GM23338 (cell line): ENCODE results near the gene FAXDC2. TPM values are rescaled to one million over a fixed set of nuclear protein-coding genes. Genes with fewer than 3 reads are reported as not detected.
A peak's percentile ranks its signal among the peaks of the same experiment; 100 is the strongest.

Experiments
- ATAC-seq: fragments of 200-7000 bp; cut with Tn5 transposase; 3 replicates; pipeline ENCODE4 v1.9.1; 2020
- DNase-seq: peaks from one replicate; pipeline ENCODE4 v3.0.0-alpha.2; 2015; ENCODE audit warnings: low spot score
- H2AFZ ChIP-seq: fragments of 200-600 bp; sonication (generic); 2 replicates; pipeline ENCODE4 v1.8.0; 2016; ENCODE audit warnings: antibody characterized with exemption, mild to moderate bottlenecking, moderate library complexity
- H3F3A ChIP-seq: fragments of 200-600 bp; sonication (generic); replicated peaks from 2 replicates; pipeline ENCODE4 v1.8.0; 2017; ENCODE audit warnings: antibody characterized with exemption, mixed run types, low read depth
- H3K27ac ChIP-seq: fragments of 200-600 bp; sonication (generic); 2 replicates; pipeline ENCODE4 v1.6.1; 2016; ENCODE audit warnings: low read depth
- H3K27me3 ChIP-seq: fragments of 200-600 bp; sonication (generic); 2 replicates; pipeline ENCODE4 v1.8.0; 2016; ENCODE audit warnings: mild to moderate bottlenecking, mixed run types, moderate library complexity; ENCODE audit not compliant: insufficient read depth
- H3K36me3 ChIP-seq: fragments of 200-600 bp; sonication (generic); 2 replicates; pipeline ENCODE4 v1.8.0; 2016; ENCODE audit warnings: mild to moderate bottlenecking; ENCODE audit not compliant: insufficient read depth
- H3K4me1 ChIP-seq: fragments of 200-600 bp; sonication (generic); 2 replicates; pipeline ENCODE4 v1.8.0; 2016; ENCODE audit warnings: mild to moderate bottlenecking, moderate library complexity; ENCODE audit not compliant: insufficient read depth
- H3K4me2 ChIP-seq: fragments of 200-600 bp; sonication (generic); 2 replicates; pipeline ENCODE4 v1.7.1; 2017; ENCODE audit warnings: mixed run types
- H3K4me3 ChIP-seq: fragments of 200-600 bp; sonication (generic); 2 replicates; pipeline ENCODE4 v1.6.1; 2016; ENCODE audit warnings: mixed run types
- H3K79me2 ChIP-seq: fragments of 200-600 bp; sonication (generic); replicated peaks from 2 replicates; pipeline ENCODE4 v1.8.0; 2017; ENCODE audit warnings: mild to moderate bottlenecking; ENCODE audit not compliant: insufficient read depth
- H3K9me2 ChIP-seq: fragments of 200-600 bp; sonication (generic); 2 replicates; pipeline ENCODE4 v1.8.0; 2017; ENCODE audit not compliant: insufficient read depth
- H4K20me1 ChIP-seq: fragments of 200-600 bp; sonication (generic); replicated peaks from 2 replicates; pipeline ENCODE4 v1.8.0; 2017; ENCODE audit warnings: mild to moderate bottlenecking; ENCODE audit not compliant: insufficient read depth
- H3K27ac Mint-ChIP-seq: 2 replicates; pipeline ENCODE4 v1.8.0; 2020; ENCODE audit warnings: inconsistent platforms, mild to moderate bottlenecking, moderate library complexity, mixed read lengths
- H3K27me3 Mint-ChIP-seq: 3 replicates; pipeline ENCODE4 v1.8.0; 2022; ENCODE audit warnings: low read depth, mild to moderate bottlenecking, moderate library complexity, mixed read lengths, inconsistent platforms; ENCODE audit not compliant: insufficient read depth, poor library complexity
- H3K36me3 Mint-ChIP-seq: 3 replicates; pipeline ENCODE4 v1.8.0; 2021; ENCODE audit warnings: low read depth, mild to moderate bottlenecking, inconsistent platforms, moderate library complexity, mixed read lengths
- H3K4me1 Mint-ChIP-seq: 3 replicates; pipeline ENCODE4 v1.8.0; 2020; ENCODE audit warnings: mild to moderate bottlenecking, inconsistent platforms, mixed read lengths
- H3K4me3 Mint-ChIP-seq: 3 replicates; pipeline ENCODE4 v1.8.0; 2021; ENCODE audit warnings: moderate library complexity, mild to moderate bottlenecking, inconsistent platforms, mixed read lengths
- H3K9me3 Mint-ChIP-seq: 3 replicates; pipeline ENCODE4 v1.8.0; 2020; ENCODE audit warnings: moderate library complexity, mild to moderate bottlenecking, inconsistent platforms, mixed read lengths
- CREB1 ChIP-seq: fragments of 250-450 bp; sonication (Bioruptor Pico); IDR thresholded peaks from 2 replicates; pipeline ENCODE4 v1.5.0; 2020; ENCODE audit warnings: low read depth, mild to moderate bottlenecking, moderate library complexity
- EZH2 ChIP-seq: fragments of 200-600 bp; sonication (generic); IDR thresholded peaks from one replicate; pipeline ENCODE4 v1.8.0; 2017; ENCODE audit warnings: antibody characterized with exemption, mild to moderate bottlenecking, low read depth; ENCODE audit not compliant: unreplicated experiment
- EZH2phosphoT487 ChIP-seq: fragments of 200-600 bp; sonication (generic); IDR thresholded peaks from one replicate; pipeline ENCODE4 v1.8.1; 2018; ENCODE audit warnings: antibody characterized with exemption; ENCODE audit not compliant: unreplicated experiment
- JUNB ChIP-seq: IDR thresholded peaks from one replicate; pipeline ENCODE4 v1.6.1; 2016; ENCODE audit warnings: antibody characterized with exemption; ENCODE audit not compliant: unreplicated experiment
- NANOG ChIP-seq: IDR thresholded peaks from 2 replicates; pipeline ENCODE4 v1.6.1; 2016; ENCODE audit warnings: antibody characterized with exemption, borderline replicate concordance
- POLR2AphosphoS5 ChIP-seq: IDR thresholded peaks from 2 replicates; pipeline ENCODE4 v1.6.1; 2016; ENCODE audit warnings: antibody characterized with exemption, low read depth
- STAT1 ChIP-seq: IDR thresholded peaks from one replicate; pipeline ENCODE4 v1.6.1; 2016; ENCODE audit warnings: antibody characterized with exemption; ENCODE audit not compliant: unreplicated experiment
- ZNF114 ChIP-seq: fragments of 250-450 bp; sonication (Bioruptor Pico); IDR thresholded peaks from 2 replicates; pipeline ENCODE4 v1.5.0; 2020; ENCODE audit warnings: mild to moderate bottlenecking, moderate library complexity
- ZNF331 ChIP-seq: fragments of 250-450 bp; sonication (Bioruptor Pico); IDR thresholded peaks from 2 replicates; pipeline ENCODE4 v1.5.0; 2020; ENCODE audit warnings: low read depth, mild to moderate bottlenecking, moderate library complexity
- polyA plus RNA-seq: library from polyadenylated mRNA; unstranded; fragments of >200 nt; fragmentation: Nextera tagmentation; extraction: Ambion mirVana; gene quantifications from 2 replicates; pipeline ENCODE4 v1.2.1, GENCODE V29; 2016
- total RNA-seq: library from RNA; depleted of rRNA; stranded (reverse); fragments of >200 nt; shearing (Covaris generic); gene quantifications from 2 replicates; pipeline ENCODE4 v1.2.3, GENCODE V29; 2014
- TF ChIP-seq, protein P1 (sequence below): IDR thresholded peaks from one replicate; pipeline ENCODE4 v1.6.1; 2018; ENCODE audit warnings: antibody characterized with exemption; ENCODE audit not compliant: unreplicated experiment
- TF ChIP-seq, protein P2 (sequence below), 2 experiments: fragments of 200-600 bp in 1 of 2; sonication (generic) in 1 of 2; conservative IDR thresholded peaks; 2 replicates each; pipeline versions ENCODE4 v1.5.1 to v1.6.1; 2016 to 2017; ENCODE audit warnings: antibody characterized with exemption in 2 of 2, low read depth in 2 of 2, mild to moderate bottlenecking in 2 of 2, moderate library complexity in 1 of 2
- TF ChIP-seq, protein P3 (sequence below): fragments of 250-450 bp; sonication (Bioruptor Pico); IDR thresholded peaks from 2 replicates; pipeline ENCODE4 v1.5.0; 2020; ENCODE audit warnings: mild to moderate bottlenecking, moderate library complexity
- TF ChIP-seq, protein P4 (sequence below): IDR thresholded peaks from 2 replicates; pipeline ENCODE4 v1.6.1; 2016; ENCODE audit warnings: antibody characterized with exemption

FAXDC2 gene
- total and polyA plus RNA-seq, 2 experiments from 2014 or later: 4.0 to 4.6 TPM

DNA sequence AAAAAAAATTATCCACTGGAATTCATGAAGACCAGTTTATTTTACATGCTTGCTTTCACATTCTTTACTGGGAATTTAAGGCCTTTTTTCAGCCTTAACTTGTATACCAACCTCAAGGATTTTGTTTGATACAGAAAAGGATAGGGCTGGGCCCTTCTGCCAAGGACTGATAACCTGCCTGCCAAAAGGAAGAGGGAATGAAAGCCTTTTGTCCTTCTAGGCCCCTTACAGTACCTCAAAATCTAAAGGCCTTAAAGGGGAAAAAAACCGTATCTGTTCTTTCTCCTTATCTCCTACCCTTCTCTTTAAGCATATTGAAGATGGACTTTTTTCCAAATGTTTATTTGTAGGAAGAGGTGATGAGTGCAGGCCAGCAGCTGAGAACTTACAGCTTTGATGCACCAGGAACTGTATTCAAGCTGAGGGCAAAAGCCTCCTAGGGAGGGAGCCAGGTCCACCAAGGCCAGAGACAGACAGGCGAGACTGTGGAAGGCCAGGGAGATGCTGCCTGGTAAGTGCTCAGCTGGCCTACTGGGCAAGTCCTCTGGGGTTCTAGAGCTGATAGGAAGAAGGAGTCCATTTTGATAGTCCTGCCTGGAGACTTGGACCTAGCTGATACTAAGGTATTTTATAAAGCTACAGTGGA lies 31.8 kb downstream of the FAXDC2 start:
- H3K4me1 Mint-ChIP-seq: peaks cover 26% of the 10 kb centered on the region
- H3K27me3 Mint-ChIP-seq: peaks cover 46% of the 10 kb centered on the region
- no peak for TF ChIP-seq NANOG
- TF ChIP-seq, protein P1, sequence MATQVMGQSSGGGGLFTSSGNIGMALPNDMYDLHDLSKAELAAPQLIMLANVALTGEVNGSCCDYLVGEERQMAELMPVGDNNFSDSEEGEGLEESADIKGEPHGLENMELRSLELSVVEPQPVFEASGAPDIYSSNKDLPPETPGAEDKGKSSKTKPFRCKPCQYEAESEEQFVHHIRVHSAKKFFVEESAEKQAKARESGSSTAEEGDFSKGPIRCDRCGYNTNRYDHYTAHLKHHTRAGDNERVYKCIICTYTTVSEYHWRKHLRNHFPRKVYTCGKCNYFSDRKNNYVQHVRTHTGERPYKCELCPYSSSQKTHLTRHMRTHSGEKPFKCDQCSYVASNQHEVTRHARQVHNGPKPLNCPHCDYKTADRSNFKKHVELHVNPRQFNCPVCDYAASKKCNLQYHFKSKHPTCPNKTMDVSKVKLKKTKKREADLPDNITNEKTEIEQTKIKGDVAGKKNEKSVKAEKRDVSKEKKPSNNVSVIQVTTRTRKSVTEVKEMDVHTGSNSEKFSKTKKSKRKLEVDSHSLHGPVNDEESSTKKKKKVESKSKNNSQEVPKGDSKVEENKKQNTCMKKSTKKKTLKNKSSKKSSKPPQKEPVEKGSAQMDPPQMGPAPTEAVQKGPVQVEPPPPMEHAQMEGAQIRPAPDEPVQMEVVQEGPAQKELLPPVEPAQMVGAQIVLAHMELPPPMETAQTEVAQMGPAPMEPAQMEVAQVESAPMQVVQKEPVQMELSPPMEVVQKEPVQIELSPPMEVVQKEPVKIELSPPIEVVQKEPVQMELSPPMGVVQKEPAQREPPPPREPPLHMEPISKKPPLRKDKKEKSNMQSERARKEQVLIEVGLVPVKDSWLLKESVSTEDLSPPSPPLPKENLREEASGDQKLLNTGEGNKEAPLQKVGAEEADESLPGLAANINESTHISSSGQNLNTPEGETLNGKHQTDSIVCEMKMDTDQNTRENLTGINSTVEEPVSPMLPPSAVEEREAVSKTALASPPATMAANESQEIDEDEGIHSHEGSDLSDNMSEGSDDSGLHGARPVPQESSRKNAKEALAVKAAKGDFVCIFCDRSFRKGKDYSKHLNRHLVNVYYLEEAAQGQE: no peak
- no peak for TF ChIP-seq ZNF114 (CRISPR knock-in tag)
- TF ChIP-seq EZH2: no peak
- no peak for TF ChIP-seq STAT1
- TF ChIP-seq CREB1 (CRISPR knock-in tag): no peak
- TF ChIP-seq EZH2phosphoT487: no peak
- TF ChIP-seq, protein P2, sequence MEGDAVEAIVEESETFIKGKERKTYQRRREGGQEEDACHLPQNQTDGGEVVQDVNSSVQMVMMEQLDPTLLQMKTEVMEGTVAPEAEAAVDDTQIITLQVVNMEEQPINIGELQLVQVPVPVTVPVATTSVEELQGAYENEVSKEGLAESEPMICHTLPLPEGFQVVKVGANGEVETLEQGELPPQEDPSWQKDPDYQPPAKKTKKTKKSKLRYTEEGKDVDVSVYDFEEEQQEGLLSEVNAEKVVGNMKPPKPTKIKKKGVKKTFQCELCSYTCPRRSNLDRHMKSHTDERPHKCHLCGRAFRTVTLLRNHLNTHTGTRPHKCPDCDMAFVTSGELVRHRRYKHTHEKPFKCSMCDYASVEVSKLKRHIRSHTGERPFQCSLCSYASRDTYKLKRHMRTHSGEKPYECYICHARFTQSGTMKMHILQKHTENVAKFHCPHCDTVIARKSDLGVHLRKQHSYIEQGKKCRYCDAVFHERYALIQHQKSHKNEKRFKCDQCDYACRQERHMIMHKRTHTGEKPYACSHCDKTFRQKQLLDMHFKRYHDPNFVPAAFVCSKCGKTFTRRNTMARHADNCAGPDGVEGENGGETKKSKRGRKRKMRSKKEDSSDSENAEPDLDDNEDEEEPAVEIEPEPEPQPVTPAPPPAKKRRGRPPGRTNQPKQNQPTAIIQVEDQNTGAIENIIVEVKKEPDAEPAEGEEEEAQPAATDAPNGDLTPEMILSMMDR (conservative IDR thresholded peaks at IDR 0.05; ENCODE audit: low read depth in 2 of 2): no peak
- TF ChIP-seq, protein P3, sequence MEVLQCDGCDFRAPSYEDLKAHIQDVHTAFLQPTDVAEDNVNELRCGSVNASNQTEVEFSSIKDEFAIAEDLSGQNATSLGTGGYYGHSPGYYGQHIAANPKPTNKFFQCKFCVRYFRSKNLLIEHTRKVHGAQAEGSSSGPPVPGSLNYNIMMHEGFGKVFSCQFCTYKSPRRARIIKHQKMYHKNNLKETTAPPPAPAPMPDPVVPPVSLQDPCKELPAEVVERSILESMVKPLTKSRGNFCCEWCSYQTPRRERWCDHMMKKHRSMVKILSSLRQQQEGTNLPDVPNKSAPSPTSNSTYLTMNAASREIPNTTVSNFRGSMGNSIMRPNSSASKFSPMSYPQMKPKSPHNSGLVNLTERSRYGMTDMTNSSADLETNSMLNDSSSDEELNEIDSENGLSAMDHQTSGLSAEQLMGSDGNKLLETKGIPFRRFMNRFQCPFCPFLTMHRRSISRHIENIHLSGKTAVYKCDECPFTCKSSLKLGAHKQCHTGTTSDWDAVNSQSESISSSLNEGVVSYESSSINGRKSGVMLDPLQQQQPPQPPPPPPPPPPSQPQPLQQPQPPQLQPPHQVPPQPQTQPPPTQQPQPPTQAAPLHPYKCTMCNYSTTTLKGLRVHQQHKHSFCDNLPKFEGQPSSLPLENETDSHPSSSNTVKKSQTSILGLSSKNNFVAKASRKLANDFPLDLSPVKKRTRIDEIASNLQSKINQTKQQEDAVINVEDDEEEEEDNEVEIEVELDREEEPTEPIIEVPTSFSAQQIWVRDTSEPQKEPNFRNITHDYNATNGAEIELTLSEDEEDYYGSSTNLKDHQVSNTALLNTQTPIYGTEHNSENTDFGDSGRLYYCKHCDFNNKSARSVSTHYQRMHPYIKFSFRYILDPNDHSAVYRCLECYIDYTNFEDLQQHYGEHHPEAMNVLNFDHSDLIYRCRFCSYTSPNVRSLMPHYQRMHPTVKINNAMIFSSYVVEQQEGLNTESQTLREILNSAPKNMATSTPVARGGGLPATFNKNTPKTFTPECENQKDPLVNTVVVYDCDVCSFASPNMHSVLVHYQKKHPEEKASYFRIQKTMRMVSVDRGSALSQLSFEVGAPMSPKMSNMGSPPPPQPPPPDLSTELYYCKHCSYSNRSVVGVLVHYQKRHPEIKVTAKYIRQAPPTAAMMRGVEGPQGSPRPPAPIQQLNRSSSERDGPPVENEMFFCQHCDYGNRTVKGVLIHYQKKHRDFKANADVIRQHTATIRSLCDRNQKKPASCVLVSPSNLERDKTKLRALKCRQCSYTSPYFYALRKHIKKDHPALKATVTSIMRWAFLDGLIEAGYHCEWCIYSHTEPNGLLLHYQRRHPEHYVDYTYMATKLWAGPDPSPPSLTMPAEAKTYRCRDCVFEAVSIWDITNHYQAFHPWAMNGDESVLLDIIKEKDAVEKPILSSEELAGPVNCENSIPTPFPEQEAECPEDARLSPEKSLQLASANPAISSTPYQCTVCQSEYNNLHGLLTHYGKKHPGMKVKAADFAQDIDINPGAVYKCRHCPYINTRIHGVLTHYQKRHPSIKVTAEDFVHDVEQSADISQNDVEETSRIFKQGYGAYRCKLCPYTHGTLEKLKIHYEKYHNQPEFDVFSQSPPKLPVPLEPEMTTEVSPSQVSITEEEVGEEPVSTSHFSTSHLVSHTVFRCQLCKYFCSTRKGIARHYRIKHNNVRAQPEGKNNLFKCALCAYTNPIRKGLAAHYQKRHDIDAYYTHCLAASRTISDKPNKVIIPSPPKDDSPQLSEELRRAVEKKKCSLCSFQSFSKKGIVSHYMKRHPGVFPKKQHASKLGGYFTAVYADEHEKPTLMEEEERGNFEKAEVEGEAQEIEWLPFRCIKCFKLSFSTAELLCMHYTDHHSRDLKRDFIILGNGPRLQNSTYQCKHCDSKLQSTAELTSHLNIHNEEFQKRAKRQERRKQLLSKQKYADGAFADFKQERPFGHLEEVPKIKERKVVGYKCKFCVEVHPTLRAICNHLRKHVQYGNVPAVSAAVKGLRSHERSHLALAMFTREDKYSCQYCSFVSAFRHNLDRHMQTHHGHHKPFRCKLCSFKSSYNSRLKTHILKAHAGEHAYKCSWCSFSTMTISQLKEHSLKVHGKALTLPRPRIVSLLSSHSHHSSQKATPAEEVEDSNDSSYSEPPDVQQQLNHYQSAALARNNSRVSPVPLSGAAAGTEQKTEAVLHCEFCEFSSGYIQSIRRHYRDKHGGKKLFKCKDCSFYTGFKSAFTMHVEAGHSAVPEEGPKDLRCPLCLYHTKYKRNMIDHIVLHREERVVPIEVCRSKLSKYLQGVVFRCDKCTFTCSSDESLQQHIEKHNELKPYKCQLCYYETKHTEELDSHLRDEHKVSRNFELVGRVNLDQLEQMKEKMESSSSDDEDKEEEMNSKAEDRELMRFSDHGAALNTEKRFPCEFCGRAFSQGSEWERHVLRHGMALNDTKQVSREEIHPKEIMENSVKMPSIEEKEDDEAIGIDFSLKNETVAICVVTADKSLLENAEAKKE (CRISPR knock-in tag): no peak
- no peak for TF ChIP-seq JUNB
- TF ChIP-seq, protein P4, sequence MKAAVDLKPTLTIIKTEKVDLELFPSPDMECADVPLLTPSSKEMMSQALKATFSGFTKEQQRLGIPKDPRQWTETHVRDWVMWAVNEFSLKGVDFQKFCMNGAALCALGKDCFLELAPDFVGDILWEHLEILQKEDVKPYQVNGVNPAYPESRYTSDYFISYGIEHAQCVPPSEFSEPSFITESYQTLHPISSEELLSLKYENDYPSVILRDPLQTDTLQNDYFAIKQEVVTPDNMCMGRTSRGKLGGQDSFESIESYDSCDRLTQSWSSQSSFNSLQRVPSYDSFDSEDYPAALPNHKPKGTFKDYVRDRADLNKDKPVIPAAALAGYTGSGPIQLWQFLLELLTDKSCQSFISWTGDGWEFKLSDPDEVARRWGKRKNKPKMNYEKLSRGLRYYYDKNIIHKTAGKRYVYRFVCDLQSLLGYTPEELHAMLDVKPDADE: no peak
- TF ChIP-seq POLR2AphosphoS5: no peak; the same call in none of the 2 replicates
- TF ChIP-seq ZNF331 (CRISPR knock-in tag): no peak
- Histone ChIP-seq H4K20me1 (peaks cover 35% of the 10 kb centered on the region), H3K4me1 (no peaks in the 10 kb centered on the region), H3K27ac (peak overlapping the region; percentile 48), H3K9me2 (no peaks in the 10 kb centered on the region), H3K4me3 (no peak overlapping the region), H3K36me3 (peaks cover 45% of the 10 kb centered on the region), H3F3A (peaks cover 19% of the 10 kb centered on the region), H3K27me3 (no peaks in the 10 kb centered on the region), H3K79me2 (peaks cover 8% of the 10 kb centered on the region; the same call in 1 of the 2 replicates), H2AFZ (no peak overlapping the region), H3K4me2 (no peak overlapping the region)
- no peak for ATAC-seq
- DNase-seq: no peak
- no peak overlapping the region for H3K27ac Mint-ChIP-seq
- H3K36me3 Mint-ChIP-seq: peaks cover 89% of the 10 kb centered on the region
- no peaks in the 10 kb centered on the region; the same call in 2 of the 3 replicates for H3K9me3 Mint-ChIP-seq
- H3K4me3 Mint-ChIP-seq: no peak overlapping the region
